ENCODE measurements around the gene CFAP77. TPM values are rescaled to one million over a fixed set of nuclear protein-coding genes. Genes with fewer than 3 reads are reported as not detected.

The CFAP77 gene
- polyA plus RNA-seq, 1 of the 3 experiments (the other 2 are of a cell fraction) = 1.1 TPM

DNA sequence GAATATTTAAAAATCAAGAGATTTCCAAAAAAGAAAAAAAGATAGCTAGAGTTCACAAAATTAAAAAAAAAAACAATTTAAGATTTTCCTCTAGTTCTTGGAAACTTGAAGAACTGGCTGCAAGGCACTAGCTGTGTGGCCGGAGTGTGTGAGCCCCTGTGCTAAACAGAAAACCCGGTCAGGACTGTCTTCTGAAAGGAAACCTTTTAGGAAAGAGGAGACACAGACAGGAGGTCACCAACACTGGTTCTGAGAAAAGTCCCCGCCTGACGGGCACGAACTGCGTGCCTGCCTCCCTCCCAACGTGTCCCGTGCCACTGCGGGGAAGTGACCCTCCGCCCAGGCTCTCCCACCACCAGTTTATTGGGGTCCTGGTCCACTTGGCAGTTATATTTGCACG, 18.6 kb upstream of the CFAP77 start (continued):
- no peak for TF ChIP-seq PBX3 (IDR thresholded peaks at IDR 0.05)

DNA sequence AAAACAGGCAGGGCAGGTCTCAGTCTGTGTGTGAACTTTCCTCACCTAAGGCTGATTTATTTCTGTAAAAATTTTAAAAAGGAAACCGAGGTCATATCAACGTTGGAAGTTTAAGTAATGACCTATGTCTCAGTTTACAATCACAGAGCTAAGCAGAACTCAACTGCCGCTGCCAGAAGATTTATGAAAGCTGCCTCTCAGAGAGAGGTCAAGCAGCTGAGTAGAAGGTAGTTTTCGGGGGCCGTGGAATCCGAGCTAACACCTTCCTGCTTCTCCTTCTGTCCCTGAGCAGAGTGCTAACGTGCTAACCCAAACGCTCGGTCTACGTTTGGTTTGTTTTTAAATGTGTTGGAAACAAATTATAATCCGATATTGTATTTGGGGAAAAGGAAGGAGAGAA, 14.5 kb upstream of the CFAP77 start:
- no peak for TF ChIP-seq MAX (IDR thresholded peaks at IDR 0.05; ENCODE audit: low read depth)
- no peak for TF ChIP-seq EZH2phosphoT487 (IDR thresholded peaks at IDR 0.05; ENCODE audit: borderline replicate concordance, low read depth)
- no peak for TF ChIP-seq MXI1 (IDR thresholded peaks at IDR 0.05; ENCODE audit: low read depth, low read length)
- H3K9me3 ChIP-seq = no peaks in the 10 kb centered on the region
- no peaks in the 10 kb centered on the region for H4K20me1 ChIP-seq (ENCODE audit: insufficient read depth)
- H3K4me3 ChIP-seq (ENCODE audit: low read depth in 2 of 2, low read length in 1 of 2) = no peak overlapping the region
- H3K27ac ChIP-seq (ENCODE audit: low read depth in 2 of 2, low read length in 1 of 2) = no peak overlapping the region
- no peak overlapping the region for H3K4me2 ChIP-seq
- DNase-seq = no peak
- H3K79me2 ChIP-seq (ENCODE audit: insufficient read depth) = peaks cover under 1% of the 10 kb centered on the region; the same call in 1 of the 2 replicates
- H3K9ac ChIP-seq = no peak overlapping the region
- no peaks in the 10 kb centered on the region for H3K27me3 ChIP-seq (ENCODE audit: insufficient read depth)
- H3K9me2 ChIP-seq = no peaks in the 10 kb centered on the region
- POLR2A ChIA-PET = no interaction called here
- H3F3A ChIP-seq (replicated peaks; ENCODE audit: insufficient read depth) = no peaks in the 10 kb centered on the region
- CTCF ChIA-PET = interaction anchor here (1.0 kb wide), 1 partner anchor 17 kb away, joined by 4 read pairs; no protein-coding TSS in a partner anchor
- no peaks in the 10 kb centered on the region for H3K4me1 ChIP-seq (ENCODE audit: control insufficient read depth in 1 of 2, insufficient read depth in 2 of 2, low read depth in 1 of 2, low read length in 1 of 2)
- no peak overlapping the region for H2AFZ ChIP-seq (ENCODE audit: low read depth)
- WGBS (ENCODE audit: low lambda C conversion rate) = 98% methylated on average over 11 of the region's 11 CpGs
- H3K36me3 ChIP-seq (replicated peaks in 1 of 2; ENCODE audit: control insufficient read depth in 1 of 2, insufficient read depth in 2 of 2, low read length in 1 of 2) = peaks cover 70 to 74% of the 10 kb centered on the region in 2 experiments

- CTCF ChIA-PET = no interaction called here
- no peak overlapping the region for H3K4me3 ChIP-seq (ENCODE audit: low read depth in 2 of 2, low read length in 1 of 2)
- no peak overlapping the region for H3K9ac ChIP-seq
- POLR2A ChIA-PET = no interaction called here
- H3K27me3 ChIP-seq (ENCODE audit: insufficient read depth) = no peaks in the 10 kb centered on the region
- H3K9me2 ChIP-seq = no peaks in the 10 kb centered on the region
- 0 out of 2 replicates have a peak, but pooled peaks cover 4% of the 10 kb centered on the region for H4K20me1 ChIP-seq (ENCODE audit: insufficient read depth)
- peaks cover 61% of the 10 kb centered on the region for H3K79me2 ChIP-seq (ENCODE audit: insufficient read depth)
- WGBS (ENCODE audit: low lambda C conversion rate) = 97% methylated on average over 4 of the region's 4 CpGs
- no peak overlapping the region for H3K27ac ChIP-seq (ENCODE audit: low read depth in 2 of 2, low read length in 1 of 2)
- TF ChIP-seq YY1 (IDR thresholded peaks at IDR 0.05; ENCODE audit: low read depth) (no peak), RFX5 (IDR thresholded peaks at IDR 0.05; ENCODE audit: low read length) (no peak), ELF1 (IDR thresholded peaks at IDR 0.05) (no peak), REST (IDR thresholded peaks at IDR 0.05; ENCODE audit: low read depth, low read length) (no peak), RAD21 (IDR thresholded peaks at IDR 0.05; ENCODE audit: low read length) (no peak), FOSL2 (IDR thresholded peaks at IDR 0.05; ENCODE audit: borderline replicate concordance, low read depth) (no peak)
- TF ChIP-seq, protein P1, sequence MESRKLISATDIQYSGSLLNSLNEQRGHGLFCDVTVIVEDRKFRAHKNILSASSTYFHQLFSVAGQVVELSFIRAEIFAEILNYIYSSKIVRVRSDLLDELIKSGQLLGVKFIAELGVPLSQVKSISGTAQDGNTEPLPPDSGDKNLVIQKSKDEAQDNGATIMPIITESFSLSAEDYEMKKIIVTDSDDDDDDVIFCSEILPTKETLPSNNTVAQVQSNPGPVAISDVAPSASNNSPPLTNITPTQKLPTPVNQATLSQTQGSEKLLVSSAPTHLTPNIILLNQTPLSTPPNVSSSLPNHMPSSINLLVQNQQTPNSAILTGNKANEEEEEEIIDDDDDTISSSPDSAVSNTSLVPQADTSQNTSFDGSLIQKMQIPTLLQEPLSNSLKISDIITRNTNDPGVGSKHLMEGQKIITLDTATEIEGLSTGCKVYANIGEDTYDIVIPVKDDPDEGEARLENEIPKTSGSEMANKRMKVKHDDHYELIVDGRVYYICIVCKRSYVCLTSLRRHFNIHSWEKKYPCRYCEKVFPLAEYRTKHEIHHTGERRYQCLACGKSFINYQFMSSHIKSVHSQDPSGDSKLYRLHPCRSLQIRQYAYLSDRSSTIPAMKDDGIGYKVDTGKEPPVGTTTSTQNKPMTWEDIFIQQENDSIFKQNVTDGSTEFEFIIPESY (IDR thresholded peaks at IDR 0.05; ENCODE audit: borderline replicate concordance, low read depth) = no peak
- no peak overlapping the region for H3K4me2 ChIP-seq
- H2AFZ ChIP-seq (ENCODE audit: low read depth) = no peak overlapping the region
- H3K36me3 ChIP-seq (replicated peaks in 1 of 2; ENCODE audit: control insufficient read depth in 1 of 2, insufficient read depth in 2 of 2, low read length in 1 of 2) = peaks cover 47 to 50% of the 10 kb centered on the region in 2 experiments
- H3K9me3 ChIP-seq = no peaks in the 10 kb centered on the region
- H3F3A ChIP-seq (replicated peaks; ENCODE audit: insufficient read depth) = peaks cover 4% of the 10 kb centered on the region
- H3K4me1 ChIP-seq (ENCODE audit: control insufficient read depth in 1 of 2, insufficient read depth in 2 of 2, low read depth in 1 of 2, low read length in 1 of 2) = peaks cover 0 to 10% of the 10 kb centered on the region in 2 experiments; a peak in 2 of 4 replicates
- DNase-seq = no peak
Measured at GRCh38 chr9:132401824-132402223, 8.2 kb upstream of the CFAP77 start.
